CD4-positive, alpha-beta T cell treated with Interleukin-1 beta for 1 hour (primary cell): ENCODE measurements around the gene CACNA2D4.

Experiments
- DNase-seq, 2 donors: peaks; one replicate each; pipeline ENCODE4 v3.0.0-alpha.2; 2020 to 2022

CACNA2D4 gene

DNA sequence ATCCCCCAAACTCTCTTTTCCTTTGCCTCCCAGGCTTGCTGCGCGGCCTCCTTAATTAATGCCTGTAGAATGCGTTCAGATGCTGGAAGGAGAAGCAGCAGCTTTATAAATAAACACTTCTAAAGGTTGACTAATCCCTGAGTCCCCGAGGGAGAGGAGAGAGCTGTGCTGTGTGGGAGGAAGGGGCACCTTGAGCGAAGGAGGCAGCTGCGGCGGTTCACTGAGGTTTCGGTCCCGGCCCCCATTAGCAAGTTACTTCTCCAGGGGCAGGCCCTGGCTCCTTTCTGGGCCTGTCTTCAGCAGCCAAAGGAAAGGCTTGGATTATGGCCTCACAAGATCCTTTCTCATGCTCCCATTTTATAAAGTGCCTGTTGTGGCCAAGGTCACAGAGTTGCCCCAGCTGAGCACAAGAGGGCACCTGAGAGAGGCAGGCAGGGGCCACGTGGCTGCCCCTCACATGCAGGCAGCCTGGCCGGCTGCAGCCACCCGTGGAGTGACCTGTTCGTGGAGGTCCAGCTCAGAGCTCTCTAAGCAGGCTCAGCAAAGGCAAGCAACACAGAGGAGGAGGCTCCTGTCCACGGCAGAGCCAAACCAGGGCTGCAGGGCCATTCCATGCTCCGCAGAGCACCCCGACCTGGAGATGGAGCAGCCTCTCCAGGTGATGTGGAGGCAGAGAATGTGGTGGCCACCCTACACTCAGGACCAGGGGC lies 15.0 kb upstream of the CACNA2D4 start:
- DNase-seq: no peak

DNA sequence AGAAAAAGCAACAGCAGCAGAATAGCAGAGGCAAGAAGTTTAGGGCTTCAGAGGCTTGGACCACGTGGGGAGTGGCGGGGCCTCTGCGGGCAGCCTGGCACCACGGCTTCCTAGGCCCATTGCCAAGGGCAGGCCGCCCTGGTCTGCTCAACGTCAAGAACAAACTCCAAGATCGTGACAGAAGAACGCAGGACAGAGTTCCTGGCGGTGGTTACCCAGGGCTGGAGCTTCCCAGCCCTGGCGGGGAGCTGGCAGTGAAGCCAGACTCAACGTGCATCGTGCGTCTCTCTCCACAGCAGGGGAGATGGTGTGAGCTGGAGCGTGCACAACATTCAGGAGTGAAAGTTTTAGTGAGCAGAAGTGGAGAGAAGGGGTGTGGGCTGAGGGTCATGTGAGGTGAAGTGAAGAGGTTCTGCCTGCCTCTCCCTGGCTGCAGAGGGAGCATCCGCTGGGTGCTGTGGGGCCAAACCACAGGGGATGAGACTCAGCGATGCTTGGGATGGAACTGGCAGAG lies 13.9 kb upstream of the CACNA2D4 start:
- DNase-seq: no peak

DNA sequence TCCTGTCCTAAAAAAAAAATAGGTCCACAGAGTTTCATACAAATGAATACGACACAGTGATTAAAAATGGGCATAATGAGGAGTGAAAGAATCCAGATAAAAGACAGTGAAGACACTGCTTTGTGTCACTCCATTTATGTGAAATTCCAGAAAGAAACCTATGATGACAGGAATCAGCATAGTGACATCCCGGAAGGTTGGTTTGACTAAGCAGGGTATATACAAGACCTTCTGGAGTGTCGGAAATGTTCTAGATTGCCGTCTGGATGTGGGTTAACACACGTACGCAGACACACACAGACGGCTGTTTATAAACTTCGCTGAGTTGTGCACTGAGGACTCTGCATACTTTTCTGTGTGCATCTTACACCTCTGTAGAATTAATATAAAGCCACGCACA lies 13.2 kb upstream of the CACNA2D4 start:
- DNase-seq: no peak

DNA sequence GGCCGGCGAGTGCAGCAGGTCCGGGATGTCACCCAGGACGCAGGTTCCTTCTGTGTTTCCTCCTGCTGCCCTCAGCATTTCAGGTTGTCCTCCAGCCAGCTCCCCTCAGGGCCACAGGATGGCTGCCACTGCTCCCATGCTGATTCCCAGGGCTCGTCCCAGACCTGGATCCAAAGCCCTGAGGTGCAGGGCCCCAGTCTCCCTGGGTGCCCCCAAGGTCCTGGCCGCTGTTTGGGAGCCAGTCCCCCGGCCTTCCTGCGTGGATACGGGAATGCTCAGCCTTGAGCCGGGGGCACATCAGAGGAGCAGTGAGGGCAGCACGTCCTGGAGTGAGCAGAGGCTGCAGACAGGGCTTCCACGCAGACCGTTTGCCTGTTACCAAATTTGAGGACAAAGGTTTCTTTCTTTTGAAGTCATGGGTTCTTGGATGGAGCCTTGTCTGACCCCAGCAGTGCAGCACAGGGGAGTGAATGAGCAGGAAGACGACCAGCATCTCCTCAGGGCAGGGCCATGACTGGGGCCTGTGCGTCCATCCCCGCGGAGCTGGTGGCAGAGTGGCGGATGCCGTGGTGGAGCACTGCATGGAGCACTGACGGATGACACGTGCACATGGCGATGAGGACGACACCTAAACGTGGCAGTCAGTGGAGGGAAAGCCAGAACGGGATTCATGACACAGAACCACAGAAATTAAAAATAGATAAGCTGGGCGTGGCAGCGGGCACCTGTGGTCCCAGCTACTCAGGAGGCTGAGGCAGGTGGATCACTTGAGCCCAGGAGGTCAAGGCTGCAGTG lies 12.5 kb upstream of the CACNA2D4 start:
- DNase-seq: no peak

DNA sequence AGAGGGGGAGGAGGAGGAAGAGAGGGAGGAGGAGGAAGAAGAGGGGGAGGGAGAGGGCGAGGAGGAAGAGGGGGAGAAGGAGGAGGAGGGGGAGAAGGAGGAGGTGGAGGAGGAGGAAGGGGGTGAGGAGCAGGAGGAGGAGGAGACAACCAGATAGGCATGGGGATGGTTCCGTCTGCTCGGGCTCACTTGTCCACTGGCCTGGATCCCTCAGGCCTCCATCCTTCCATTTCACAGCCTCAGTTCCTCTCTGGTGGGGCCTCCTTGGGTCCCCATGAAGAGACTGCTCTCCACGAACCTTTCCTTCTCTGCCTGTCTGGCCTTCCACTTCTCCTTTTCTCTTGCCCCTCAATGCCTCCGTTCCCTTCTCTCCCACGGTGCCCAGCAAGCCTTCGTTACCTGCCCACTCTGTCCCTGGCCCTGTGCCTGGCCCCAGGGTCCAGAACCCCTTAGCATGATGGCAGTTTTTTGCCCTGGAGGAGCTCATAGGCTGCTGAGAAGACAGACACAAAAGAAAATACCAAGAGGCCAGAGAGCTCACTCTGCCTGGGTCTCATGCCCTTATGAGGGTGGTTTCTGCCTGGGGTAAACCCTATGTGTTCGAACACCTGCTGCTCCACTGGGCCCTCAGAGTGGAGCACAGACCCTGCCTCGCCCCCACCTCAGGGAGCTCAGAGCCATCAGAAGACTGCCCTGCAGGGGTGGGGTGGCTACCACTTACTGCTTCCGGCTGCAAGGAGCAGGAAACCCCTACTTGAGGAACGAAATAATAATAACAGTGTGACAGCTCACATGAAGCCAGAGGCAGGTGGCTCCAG lies 11.7 kb upstream of the CACNA2D4 start:
- DNase-seq: no peak

DNA sequence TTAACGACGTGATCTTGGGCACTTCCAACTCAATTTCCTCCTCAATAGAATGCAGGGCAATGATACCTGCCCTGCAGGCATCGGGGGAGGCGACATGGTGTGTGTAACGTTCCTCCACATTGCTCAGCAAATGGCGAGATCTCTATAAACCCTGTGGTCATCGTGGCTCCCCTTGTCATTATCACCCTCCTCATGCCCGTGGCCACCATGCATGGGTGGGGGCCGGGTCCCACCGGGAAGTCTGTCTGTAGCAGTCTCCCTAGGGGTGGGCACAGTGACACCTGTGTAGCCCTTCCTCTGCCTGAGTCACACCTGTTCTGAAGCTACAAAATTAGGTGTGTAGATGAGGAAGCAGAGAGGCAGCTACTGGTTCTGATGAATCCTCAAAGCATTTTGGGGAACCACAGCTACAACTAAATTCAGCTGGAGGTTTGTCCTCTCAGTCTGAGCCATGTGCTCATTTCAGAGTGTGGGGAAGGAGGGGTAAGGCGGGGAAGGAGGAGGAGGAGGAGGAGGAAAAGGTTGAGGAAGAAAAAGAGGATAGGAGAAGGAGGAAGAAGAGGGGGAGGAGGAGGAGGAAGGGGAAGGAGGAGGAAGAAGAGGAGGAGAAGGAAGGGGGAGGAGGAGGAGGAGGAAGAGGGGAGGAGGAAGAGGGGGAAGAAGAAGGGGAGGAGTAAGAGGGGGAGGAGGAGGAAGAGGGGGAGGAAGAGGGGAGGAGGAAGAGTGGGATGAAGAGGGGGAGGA lies 11.0 kb upstream of the CACNA2D4 start:
- DNase-seq: no peak

DNA sequence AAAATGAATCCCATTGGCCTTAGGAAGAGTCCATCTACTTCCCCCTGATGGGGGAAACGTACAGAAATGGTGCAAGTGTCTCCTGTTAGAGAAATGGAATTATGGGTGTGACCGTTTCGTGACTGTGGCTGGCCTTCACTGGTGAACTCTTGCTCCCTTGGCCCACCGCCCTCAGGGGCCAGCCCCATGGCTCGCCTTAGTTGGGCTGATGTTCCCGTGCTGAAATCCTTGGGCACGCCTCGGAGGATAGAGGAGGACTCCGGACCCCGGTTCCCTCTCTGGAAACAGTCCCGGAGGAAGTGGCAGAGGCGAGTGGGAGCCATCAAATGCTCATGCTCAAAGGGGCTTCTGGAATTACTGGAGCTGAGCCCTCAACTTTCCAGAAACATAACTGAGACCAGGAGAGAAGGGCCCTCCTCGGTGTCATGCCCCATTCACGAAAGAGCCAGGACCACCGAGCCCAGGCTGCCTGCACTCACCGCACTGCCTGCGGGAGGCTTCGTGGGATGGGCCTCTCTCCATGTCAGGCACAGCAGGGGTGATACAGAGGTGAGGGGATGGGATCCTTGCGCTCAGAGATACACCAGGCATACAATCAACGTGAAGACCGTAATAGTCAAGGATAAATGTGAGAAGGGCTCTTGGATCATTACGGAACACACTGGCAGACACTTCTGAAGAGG lies 10.1 kb upstream of the CACNA2D4 start:
- no peak for DNase-seq

DNA sequence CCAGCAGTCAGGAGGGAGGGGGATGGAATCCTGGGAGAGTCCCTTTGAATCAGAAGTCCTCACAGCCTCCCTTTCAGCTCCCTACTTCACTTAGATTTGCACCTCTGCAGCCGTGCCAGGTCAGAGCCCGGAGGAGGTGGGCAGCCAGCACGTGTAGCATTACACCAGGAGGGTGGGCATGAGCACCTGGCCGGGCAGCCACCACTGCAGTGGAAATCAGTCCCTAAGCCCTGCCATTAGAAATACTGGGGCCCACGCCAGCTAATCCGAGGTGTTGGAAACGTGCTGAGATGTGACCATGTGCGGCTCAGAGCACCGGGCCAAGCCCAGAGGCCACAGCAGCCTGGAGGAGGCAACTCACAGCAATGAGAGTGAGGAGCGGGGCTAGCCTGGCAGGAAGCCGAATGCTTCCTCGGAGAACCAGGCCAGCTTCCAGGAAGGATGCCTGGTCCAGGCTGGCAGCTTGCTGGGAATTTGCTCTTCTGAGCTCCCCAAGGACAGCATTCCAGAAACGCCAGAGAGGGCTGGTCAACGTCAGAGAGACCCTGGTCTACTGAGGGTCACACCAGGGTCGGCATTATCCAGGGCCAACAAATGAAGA lies 9.4 kb upstream of the CACNA2D4 start:
- no peak for DNase-seq

DNA sequence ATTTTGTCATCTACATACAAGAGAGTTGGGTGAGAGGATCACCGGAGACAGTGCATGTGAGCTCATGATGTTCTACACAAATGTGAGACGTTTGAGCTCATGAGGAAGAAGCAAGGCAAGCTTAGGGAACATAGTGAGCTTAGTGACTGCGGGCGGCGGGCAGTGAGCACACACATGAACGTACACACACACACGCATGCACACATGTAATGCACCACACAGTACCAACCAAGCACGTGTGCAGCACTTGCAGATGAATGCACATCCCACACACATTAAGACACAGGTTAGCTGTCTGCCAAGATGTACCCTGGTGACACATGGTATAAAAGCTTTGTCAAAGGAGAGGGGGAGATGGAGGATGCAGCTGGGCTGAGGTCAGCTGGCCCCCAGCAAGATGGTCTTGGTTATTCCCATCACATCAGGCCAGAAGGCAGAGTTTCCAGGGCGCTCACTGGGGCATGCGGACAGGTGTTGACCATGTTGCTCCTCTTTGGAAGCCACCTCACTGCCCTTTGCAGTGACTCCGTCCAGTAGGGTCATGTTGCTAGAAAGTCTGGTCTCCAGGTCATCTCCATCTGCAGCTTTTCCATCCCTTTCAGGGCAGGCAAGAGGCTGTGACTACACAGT lies 8.7 kb upstream of the CACNA2D4 start:
- no peak for DNase-seq

DNA sequence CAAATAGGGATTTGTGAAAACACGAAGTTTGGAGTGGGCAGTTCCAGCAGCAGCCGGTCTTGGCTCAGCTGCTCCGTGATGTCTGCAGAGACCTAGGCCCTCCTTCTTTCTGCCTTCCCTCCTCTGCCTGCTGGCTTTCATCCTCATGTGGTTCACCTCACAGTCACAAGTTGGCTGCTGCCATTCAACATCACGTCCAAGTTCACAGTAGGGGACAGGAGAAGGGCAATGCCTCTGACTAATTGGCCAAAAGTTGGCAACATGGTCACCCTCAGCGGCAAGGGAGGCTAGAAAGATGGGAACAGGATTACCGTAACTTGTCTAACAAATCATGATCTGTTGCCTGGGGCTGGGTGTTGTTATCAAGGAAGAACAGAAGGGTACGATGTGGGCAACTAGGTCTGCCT lies 7.8 kb upstream of the CACNA2D4 start:
- no peak for DNase-seq

DNA sequence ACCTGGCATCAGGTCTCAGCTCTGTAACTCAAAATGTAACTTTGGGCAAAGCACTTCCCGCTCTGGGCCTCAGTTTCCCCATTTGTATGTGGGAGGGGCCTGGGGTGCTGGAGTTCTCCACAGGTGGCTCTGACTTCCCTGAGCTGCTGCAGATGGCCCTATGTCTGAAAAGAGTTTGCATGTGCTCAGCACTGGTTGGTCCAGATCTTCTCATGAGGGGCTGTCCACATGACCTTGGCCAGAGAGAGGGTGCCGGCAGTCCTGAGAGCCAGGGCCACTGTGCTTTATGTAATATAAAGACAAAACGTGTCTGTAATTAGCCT lies 7.2 kb upstream of the CACNA2D4 start:
- no peak for DNase-seq

DNA sequence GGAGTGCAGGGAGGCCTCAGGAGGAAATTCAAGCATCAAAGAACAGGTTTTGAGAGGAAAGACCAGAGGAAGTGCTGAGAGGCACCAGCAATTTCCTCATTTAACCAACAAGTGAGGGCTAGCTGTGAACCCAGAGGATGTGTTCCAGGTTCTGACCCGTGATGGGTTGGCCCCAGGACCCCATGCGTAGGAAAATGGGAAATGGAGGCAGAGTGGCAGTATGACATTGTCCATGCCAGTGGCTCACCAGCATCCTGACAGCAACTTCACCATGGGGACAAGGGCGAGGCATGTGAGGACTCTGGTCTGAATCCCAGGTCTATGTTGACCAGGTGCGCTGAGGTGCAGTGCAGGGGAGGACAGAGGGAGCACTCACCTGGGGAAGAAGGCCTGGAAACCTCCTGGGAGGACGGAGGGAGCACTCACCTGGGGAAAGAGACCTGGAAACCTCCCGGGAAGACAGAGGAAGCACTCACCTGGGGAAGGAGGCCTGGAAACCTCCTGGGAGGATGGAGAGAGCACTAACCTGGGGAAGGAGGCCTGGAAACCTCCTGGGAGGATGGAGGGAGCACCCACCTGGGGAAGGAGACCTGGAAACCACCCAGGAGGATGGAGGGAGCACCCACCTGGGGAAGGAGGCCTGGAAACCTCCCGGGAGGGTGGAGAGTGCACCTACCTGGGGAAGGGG lies 6.7 kb upstream of the CACNA2D4 start:
- DNase-seq: no peak

DNA sequence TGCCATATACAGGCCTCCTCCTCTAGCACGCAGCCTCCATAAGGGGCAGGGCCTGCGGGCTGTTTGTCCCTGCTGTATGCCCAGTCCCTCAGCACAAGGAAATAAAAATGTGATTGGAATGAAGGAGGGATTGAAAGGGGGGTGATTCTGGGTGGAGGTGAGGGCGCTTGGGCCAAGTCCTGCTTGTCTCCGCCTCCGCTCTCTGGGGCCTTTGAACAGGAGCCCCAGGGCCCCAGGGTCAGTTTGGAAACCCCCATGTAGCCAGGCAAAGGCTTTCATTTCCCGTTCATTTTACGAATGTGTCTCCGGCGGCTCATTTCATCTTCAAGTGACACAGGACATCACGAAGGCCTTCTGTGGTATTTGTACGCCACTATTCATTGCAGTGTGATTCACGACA lies 4.5 kb upstream of the CACNA2D4 start:
- DNase-seq: no peak

DNA sequence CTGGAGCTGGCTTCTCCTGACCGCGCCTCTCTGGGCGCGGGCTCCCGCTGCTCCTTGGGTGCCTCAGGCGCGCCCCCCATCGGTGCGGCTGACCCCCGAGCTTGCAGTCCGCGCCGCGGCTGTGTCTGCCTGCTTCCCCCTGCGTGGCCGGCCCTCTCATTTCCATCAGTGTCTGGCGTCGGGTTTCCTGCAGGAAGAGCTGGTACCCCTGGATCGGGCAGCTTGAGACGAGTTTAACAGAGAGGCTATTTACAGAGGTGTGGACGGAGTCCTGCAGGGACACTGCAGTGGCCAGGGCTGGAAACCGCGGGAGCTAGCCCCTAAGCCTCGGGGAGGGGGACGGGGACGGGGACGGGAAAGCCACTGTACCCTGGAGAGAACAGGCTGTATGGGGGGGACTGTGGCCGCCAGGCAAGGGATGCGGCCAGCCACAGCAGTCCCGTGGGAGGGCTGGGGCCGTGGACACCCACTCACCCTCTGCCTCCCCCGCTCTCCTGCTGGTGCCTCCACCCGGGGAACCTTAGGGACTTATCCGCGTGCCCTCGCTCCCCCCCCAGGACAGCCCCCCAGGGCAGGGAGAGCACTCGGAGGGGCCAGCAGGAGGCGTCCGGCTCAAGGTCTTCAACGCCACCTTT lies 3.7 kb upstream of the CACNA2D4 start:
- no peak for DNase-seq

DNA sequence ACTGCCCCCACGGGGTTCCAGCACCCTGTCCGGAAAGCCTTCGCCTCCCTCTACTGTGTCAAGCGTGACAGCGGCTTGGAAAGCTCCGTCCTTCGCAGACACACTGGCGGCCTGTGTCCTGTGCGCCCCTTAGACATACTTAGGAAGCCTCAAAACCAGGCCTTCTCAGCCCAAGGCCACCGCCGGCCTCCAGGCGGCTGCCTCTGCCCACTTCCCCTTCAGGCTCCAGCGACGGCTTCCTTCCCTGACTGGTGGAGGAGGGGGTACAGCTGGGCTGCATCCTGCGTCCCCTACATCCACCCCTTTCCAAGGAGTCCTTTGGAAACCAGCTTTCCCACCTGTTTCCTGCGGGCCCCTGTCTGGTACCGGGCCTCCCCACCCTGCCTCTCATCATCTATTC lies 2.5 kb upstream of the CACNA2D4 start:
- DNase-seq: peak in 1 of 2 donors; percentile 34

DNA sequence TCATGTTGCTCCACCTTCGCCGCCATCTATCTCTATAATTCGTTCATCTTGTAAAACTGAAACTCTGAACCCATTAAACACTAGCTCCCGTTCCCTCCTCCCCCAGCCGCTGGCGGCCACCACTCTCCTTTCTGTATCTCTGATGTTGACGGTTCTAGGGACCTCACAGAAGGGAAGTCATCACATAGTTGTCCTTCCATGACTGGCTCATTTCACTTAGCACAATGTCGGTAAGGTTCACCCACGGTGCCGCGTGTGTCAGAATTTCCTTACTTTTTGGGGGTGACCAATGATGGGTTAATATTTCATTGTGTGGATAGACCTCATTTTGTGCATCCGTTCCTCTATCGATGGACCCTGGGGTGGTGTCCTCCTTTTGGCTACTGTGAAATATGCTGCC lies 2.0 kb upstream of the CACNA2D4 start:
- no peak for DNase-seq

DNA sequence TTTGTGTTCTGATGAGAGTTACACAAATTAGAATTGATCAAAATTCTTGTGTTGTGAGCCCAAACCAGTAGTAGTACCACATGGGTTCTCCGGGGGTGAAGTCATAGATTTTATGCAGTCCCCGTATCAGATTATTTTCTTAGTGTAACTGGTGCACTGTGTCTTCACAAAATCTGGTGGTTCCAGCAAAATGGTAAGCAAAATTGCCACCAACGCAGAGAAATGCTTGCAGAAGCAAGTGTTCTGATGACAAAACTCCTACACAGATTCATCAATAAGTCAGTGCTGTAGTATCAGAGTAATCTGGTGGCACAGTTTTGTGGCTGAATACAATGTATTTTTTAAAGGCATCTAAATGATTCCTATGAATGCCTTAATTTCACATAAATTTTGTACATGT lies 1.3 kb upstream of the CACNA2D4 start:
- DNase-seq: no peak

DNA sequence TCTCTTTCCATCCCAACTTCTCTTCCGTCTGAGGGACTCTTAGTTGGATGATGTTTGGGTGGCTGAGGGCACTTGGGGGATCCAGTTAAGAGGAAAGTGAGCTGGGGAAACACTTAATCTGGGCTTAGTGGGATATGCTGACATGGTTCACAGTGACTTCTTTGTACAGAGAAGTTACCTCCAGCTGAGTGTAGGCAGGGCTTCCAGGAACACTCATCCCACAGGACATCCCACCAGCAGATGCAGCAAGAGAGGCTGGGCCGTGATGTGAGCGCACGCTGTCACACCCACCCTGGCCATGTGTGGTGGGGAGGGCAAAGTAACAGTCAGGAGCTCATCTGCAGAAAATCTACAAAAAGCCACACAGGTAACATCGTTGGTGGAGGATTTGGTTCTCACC lies 832 bp upstream of the CACNA2D4 start:
- DNase-seq: no peak

DNA sequence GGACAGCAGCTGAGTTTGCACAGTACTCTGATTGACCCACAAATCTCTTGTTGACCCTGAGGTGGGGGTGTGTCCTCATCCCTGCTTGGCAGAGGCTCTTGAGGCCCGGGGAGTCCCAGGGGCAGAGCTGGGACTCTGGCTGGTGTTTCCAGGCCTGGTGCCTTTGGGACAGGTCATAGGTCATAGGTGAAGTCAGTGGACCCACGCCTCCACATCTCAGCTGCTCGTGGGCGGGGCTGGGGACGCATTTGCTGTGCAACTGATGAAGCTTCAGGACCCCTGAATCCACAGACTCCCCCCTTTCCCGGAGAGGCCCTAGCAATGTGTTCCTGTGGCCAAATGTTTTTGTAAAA lies 408 bp upstream of the CACNA2D4 start:
- no peak for DNase-seq
